ENCODE data around the gene CRB3. TPM values are rescaled to one million over a fixed set of nuclear protein-coding genes. Genes with fewer than 3 reads are reported as not detected.

CRB3 gene
- total RNA-seq, 2 experiments from 2014 or later = 0.58 to 0.70 TPM

GRCh38 chr19:6440905-6441304, 23.2 kb upstream of the CRB3 start:
- ATAC-seq (no peak), DNase-seq (no peak)
- POLR2A ChIA-PET = no interaction called here
- Mint-ChIP-seq H3K27me3 (no peaks in the 10 kb centered on the region), H3K4me3 (no peak overlapping the region), H3K27ac (no peak overlapping the region), H3K4me1 (ENCODE audit: low read depth) (no peaks in the 10 kb centered on the region), H3K36me3 (ENCODE audit: low read depth) (no peaks in the 10 kb centered on the region), H3K9me3 (no peaks in the 10 kb centered on the region)
- CTCF ChIA-PET = no interaction called here
- intact Hi-C loops (cut with micrococcal nuclease) = no loop called here
- TF ChIP-seq CTCF (IDR thresholded peaks at IDR 0.05) = no peak

GRCh38 chr19:6442087-6442688, 21.9 kb upstream of the CRB3 start:
- no peak overlapping the region for H3K4me3 Mint-ChIP-seq
- H3K27me3 Mint-ChIP-seq = no peaks in the 10 kb centered on the region
- CTCF ChIA-PET = no interaction called here
- DNase-seq (no peak), ATAC-seq (no peak)
- TF ChIP-seq CTCF (IDR thresholded peaks at IDR 0.05) = no peak
- intact Hi-C loops (cut with micrococcal nuclease) = no loop called here
- POLR2A ChIA-PET = no interaction called here
- H3K27ac Mint-ChIP-seq = no peak overlapping the region
- H3K9me3 Mint-ChIP-seq = no peaks in the 10 kb centered on the region
- no peaks in the 10 kb centered on the region for H3K36me3 Mint-ChIP-seq (ENCODE audit: low read depth)
- H3K4me1 Mint-ChIP-seq (ENCODE audit: low read depth) = no peaks in the 10 kb centered on the region

- H3K36me3 Mint-ChIP-seq (ENCODE audit: low read depth) = no peaks in the 10 kb centered on the region
- no peak overlapping the region for H3K27ac Mint-ChIP-seq
- ChIA-PET POLR2A (no interaction called here), CTCF (no interaction called here)
- intact Hi-C loops (cut with micrococcal nuclease) = no loop called here
- no peaks in the 10 kb centered on the region for H3K4me1 Mint-ChIP-seq (ENCODE audit: low read depth)
- DNase-seq (no peak), ATAC-seq (no peak)
- TF ChIP-seq CTCF (IDR thresholded peaks at IDR 0.05) = no peak
- H3K4me3 Mint-ChIP-seq = no peak overlapping the region
- H3K9me3 Mint-ChIP-seq = no peaks in the 10 kb centered on the region
- H3K27me3 Mint-ChIP-seq = no peaks in the 10 kb centered on the region
These were observed 20.1 kb upstream of the CRB3 start for GRCh38 chr19:6443986-6444385.

GRCh38 chr19:6446452-6446851, 17.6 kb upstream of the CRB3 start:
- no peak for TF ChIP-seq CTCF (IDR thresholded peaks at IDR 0.05)
- H3K9me3 Mint-ChIP-seq = no peaks in the 10 kb centered on the region
- H3K27me3 Mint-ChIP-seq = no peaks in the 10 kb centered on the region
- peaks cover 2% of the 10 kb centered on the region for H3K36me3 Mint-ChIP-seq (ENCODE audit: low read depth)
- DNase-seq = no peak
- POLR2A ChIA-PET = no interaction called here
- no peak for ATAC-seq
- intact Hi-C loops (cut with micrococcal nuclease) = no loop called here
- no peak overlapping the region for H3K4me3 Mint-ChIP-seq
- H3K4me1 Mint-ChIP-seq (ENCODE audit: low read depth) = no peaks in the 10 kb centered on the region
- CTCF ChIA-PET = no interaction called here
- H3K27ac Mint-ChIP-seq = no peak overlapping the region

GRCh38 chr19:6448045-6448444, 16.0 kb upstream of the CRB3 start:
- Mint-ChIP-seq H3K36me3 (ENCODE audit: low read depth) (peaks cover 6% of the 10 kb centered on the region), H3K27me3 (no peaks in the 10 kb centered on the region), H3K4me1 (ENCODE audit: low read depth) (no peaks in the 10 kb centered on the region), H3K27ac (no peak overlapping the region), H3K9me3 (no peaks in the 10 kb centered on the region), H3K4me3 (no peak overlapping the region)
- ATAC-seq (no peak), DNase-seq (no peak)
- POLR2A ChIA-PET = no interaction called here
- intact Hi-C loops (cut with micrococcal nuclease) = no loop called here
- CTCF ChIA-PET = no interaction called here
- no peak for TF ChIP-seq CTCF (IDR thresholded peaks at IDR 0.05)

All from activated CD8-positive, alpha-beta T cell treated with anti-CD3 and anti-CD28 coated beads for 36 hours (primary cell).